ENCODE data around the gene SELP. TPM values are rescaled to one million over a fixed set of nuclear protein-coding genes. Genes with fewer than 3 reads are reported as not detected.

SELP gene
- total RNA-seq, 2 experiments from 2014 or later, result not detected

DNA sequence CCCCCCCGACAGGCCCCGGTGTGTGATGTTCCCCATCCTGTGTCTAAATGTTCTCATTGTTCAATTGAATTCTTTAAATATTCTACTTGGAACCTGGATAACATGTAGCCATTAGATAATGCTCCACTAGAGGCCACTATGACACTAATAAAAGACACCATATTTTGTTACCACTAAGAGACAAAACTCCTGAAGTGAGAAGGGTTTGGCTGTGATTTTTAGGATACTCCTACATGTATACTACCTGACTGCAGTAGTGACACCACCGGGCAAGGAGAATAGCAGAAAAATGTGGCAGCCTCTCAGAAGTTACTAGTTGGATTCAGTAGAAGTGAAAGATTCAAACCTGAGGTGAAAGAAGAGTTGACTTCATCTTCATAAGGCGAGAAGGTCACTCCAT, 79.6 kb downstream of the SELP start:
- Histone ChIP-seq H3K27ac (ENCODE audit: low read depth, low read length, poor library complexity, severe bottlenecking) (no peak overlapping the region), H3K9me3 (ENCODE audit: low read length) (no peaks in the 10 kb centered on the region), H3K4me1 (ENCODE audit: insufficient read depth, low read length, poor library complexity, severe bottlenecking) (no peaks in the 10 kb centered on the region), H2AFZ (ENCODE audit: low read length) (no peak overlapping the region), H3K9me2 (ENCODE audit: insufficient read depth, low read length) (no peaks in the 10 kb centered on the region), H3K4me2 (ENCODE audit: low read length) (no peak overlapping the region), H3K36me3 (ENCODE audit: insufficient read depth, low read length) (no peaks in the 10 kb centered on the region), H3K79me2 (ENCODE audit: insufficient read depth, low read depth, low read length) (no peaks in the 10 kb centered on the region), H3K4me3 (ENCODE audit: low read depth, low read length, poor library complexity, severe bottlenecking) (no peak overlapping the region), H4K20me1 (ENCODE audit: insufficient read depth, low read length) (no peaks in the 10 kb centered on the region)
- CTCF ChIA-PET (ENCODE audit: unreplicated experiment), result no interaction called here
- intact Hi-C loops (cut with micrococcal nuclease; ENCODE audit: unreplicated experiment), result loop anchor here (2.0 kb wide), 1 partner anchor 163 kb away; no protein-coding TSS in a partner anchor
- TF ChIP-seq, protein P1, sequence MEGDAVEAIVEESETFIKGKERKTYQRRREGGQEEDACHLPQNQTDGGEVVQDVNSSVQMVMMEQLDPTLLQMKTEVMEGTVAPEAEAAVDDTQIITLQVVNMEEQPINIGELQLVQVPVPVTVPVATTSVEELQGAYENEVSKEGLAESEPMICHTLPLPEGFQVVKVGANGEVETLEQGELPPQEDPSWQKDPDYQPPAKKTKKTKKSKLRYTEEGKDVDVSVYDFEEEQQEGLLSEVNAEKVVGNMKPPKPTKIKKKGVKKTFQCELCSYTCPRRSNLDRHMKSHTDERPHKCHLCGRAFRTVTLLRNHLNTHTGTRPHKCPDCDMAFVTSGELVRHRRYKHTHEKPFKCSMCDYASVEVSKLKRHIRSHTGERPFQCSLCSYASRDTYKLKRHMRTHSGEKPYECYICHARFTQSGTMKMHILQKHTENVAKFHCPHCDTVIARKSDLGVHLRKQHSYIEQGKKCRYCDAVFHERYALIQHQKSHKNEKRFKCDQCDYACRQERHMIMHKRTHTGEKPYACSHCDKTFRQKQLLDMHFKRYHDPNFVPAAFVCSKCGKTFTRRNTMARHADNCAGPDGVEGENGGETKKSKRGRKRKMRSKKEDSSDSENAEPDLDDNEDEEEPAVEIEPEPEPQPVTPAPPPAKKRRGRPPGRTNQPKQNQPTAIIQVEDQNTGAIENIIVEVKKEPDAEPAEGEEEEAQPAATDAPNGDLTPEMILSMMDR (conservative IDR thresholded peaks at IDR 0.05; ENCODE audit: low read length), result peak; percentile 68
- no peak for TF ChIP-seq EZH2phosphoT487 (IDR thresholded peaks at IDR 0.05; ENCODE audit: borderline replicate concordance, low read depth, low read length)
- DNase-seq (ENCODE audit: low spot score), result peak; percentile 48
- POLR2A ChIA-PET, result interaction anchor here (1.5 kb wide), 1 partner anchor 149 kb away, joined by 3 read pairs; no protein-coding TSS in a partner anchor
- BruUV-seq (replicated peaks), result no TSS peak

DNA sequence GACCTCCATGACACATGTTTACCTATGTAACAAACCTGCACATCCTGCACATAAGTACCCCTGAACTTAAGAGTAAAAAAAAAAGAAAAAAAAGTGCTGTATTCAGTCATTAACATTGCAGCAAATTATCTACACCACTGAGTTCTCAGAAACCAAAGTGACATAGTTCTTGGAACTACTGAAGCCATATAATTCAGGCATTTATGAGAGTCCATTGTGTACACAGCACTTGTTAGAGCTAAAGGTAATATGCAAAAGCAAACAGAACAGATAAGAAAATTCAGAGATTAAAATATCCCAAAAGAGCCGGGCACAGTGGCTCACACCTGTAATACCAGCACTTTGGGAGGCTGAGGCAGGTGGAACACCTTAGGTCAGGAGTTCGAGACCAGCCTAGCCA, 81.6 kb downstream of the SELP start:
- H3K4me2 ChIP-seq (ENCODE audit: low read length), result no peak overlapping the region
- H3K4me1 ChIP-seq (ENCODE audit: insufficient read depth, low read length, poor library complexity, severe bottlenecking), result no peaks in the 10 kb centered on the region
- CTCF ChIA-PET (ENCODE audit: unreplicated experiment), result no interaction called here
- no peak for DNase-seq (ENCODE audit: low spot score)
- no peak overlapping the region for H3K4me3 ChIP-seq (ENCODE audit: low read depth, low read length, poor library complexity, severe bottlenecking)
- H3K9me2 ChIP-seq (ENCODE audit: insufficient read depth, low read length), result no peaks in the 10 kb centered on the region
- no peaks in the 10 kb centered on the region for H3K36me3 ChIP-seq (ENCODE audit: insufficient read depth, low read length)
- BruUV-seq (replicated peaks), result no TSS peak
- H3K9me3 ChIP-seq (ENCODE audit: low read length), result no peaks in the 10 kb centered on the region
- intact Hi-C loops (cut with micrococcal nuclease; ENCODE audit: unreplicated experiment), result loop anchor here (5.0 kb wide), 2 partner anchors 259 to 946 kb away; no protein-coding TSS in a partner anchor
- POLR2A ChIA-PET, result interaction anchor here (0.5 kb wide), 1 partner anchor 161 kb away, joined by 4 read pairs; no protein-coding TSS in a partner anchor
- TF ChIP-seq, protein P1 (conservative IDR thresholded peaks at IDR 0.05; ENCODE audit: low read length), result no peak
- no peak for TF ChIP-seq EZH2phosphoT487 (IDR thresholded peaks at IDR 0.05; ENCODE audit: borderline replicate concordance, low read depth, low read length)
- no peaks in the 10 kb centered on the region for H4K20me1 ChIP-seq (ENCODE audit: insufficient read depth, low read length)
- no peaks in the 10 kb centered on the region for H3K79me2 ChIP-seq (ENCODE audit: insufficient read depth, low read depth, low read length)
- no peak overlapping the region for H2AFZ ChIP-seq (ENCODE audit: low read length)
- no peak overlapping the region for H3K27ac ChIP-seq (ENCODE audit: low read depth, low read length, poor library complexity, severe bottlenecking)

Data from OCI-LY7 (cell line).